ENCODE results near the gene NHLRC2.

NHLRC2 gene

DNA sequence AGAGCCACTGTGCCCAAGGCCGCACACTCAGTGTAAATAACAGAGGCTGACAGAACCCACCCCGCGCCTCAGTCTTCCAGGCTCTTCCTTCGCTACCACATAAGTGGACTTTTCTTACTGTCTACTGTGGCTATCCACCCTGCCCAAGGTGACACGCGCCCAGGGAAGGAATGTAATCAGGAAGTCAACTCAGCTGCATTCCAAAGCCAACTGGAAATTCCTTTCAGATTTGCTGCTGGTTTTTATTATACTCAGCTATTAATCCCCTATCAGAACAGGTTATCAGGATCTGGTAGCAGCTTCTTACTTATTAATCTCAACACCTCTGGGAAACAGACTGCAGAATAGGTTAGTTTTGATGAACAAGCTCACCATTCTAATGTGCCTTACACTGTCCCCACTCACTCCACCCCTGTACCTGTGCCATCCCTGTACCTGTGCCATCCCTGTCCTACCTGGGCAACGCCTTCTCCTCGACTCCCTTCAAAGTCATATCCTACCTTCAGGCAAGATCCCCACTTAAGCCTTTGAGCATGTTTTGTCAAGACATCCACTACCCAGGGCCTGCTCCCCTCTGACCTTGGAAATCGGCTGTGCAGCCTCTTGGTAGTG, 90.7 kb downstream of the NHLRC2 start:
- H3K4me1 ChIP-seq (ENCODE audit: control insufficient read depth in 1 of 2, insufficient read depth in 2 of 2, low read length in 2 of 2): no peaks in the 10 kb centered on the region
- H3K9me3 ChIP-seq (ENCODE audit: control insufficient read depth in 1 of 2, low read length in 2 of 2): no peaks in the 10 kb centered on the region
- H3K27ac ChIP-seq (ENCODE audit: low read length): no peak overlapping the region
- H3K27me3 ChIP-seq (ENCODE audit: low read depth, low read length): no peaks in the 10 kb centered on the region
- no peak overlapping the region for H3K4me3 ChIP-seq (ENCODE audit: low read depth in 1 of 2, low read length in 2 of 2)
- H3K36me3 ChIP-seq (ENCODE audit: control insufficient read depth in 1 of 2, insufficient read depth in 2 of 2, low read length in 2 of 2): no peaks in the 10 kb centered on the region

- Histone ChIP-seq H3K27me3 (ENCODE audit: low read depth, low read length) (no peaks in the 10 kb centered on the region), H3K4me1 (ENCODE audit: control insufficient read depth in 1 of 2, insufficient read depth in 2 of 2, low read length in 2 of 2) (no peaks in the 10 kb centered on the region), H3K27ac (ENCODE audit: low read length) (no peak overlapping the region), H3K36me3 (ENCODE audit: control insufficient read depth in 1 of 2, insufficient read depth in 2 of 2, low read length in 2 of 2) (no peaks in the 10 kb centered on the region), H3K4me3 (ENCODE audit: low read depth in 1 of 2, low read length in 2 of 2) (no peak overlapping the region), H3K9me3 (ENCODE audit: control insufficient read depth in 1 of 2, low read length in 2 of 2) (no peaks in the 10 kb centered on the region)
Observed at GRCh38 chr10:113945687-113946085, 91.2 kb downstream of the NHLRC2 start.

DNA sequence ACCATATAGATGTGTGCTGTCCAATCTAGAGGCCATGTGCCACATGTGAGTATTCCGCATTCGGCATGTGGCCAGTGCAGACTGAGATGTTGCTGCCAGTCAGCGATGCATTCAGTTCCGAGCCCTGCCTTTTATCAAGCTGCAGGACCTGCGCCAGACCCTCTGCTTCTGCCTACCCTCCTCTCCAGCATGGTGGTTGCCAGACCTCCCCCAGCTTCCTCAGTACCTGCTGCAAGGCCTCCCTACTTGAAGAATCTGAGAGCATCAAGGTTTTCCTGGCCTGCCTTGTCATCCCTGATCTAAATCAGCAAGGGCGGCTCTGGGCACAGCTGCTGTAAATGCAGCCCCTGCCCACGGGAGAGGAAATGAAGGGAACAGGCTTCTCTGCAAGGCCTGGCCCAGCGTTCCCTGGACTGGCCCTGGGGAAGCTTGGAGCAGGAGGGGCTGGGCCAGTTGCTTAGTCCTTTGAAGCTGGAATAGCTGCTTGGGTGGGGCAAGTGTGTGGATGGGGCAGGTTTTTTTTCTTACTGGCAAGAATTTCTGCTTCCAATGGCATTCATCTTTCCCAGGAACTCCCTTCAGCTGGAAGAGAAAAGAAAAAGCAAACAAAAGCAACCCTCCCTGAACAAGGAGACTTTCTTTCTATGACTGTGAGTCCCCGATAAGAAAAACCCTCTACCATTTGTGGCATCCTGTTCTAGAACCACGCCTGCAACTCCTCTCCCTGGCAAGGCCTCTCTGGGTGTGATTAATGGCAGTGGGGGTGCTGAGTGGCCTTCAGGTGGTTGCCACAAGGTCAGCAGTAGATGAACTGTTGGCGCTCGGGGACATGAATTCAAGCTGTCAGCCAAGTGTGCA, 93.0 kb downstream of the NHLRC2 start:
- Histone ChIP-seq H3K36me3 (ENCODE audit: control insufficient read depth in 1 of 2, insufficient read depth in 2 of 2, low read length in 2 of 2) (no peaks in the 10 kb centered on the region), H3K27me3 (ENCODE audit: low read depth, low read length) (no peaks in the 10 kb centered on the region), H3K4me1 (ENCODE audit: control insufficient read depth in 1 of 2, insufficient read depth in 2 of 2, low read length in 2 of 2) (no peaks in the 10 kb centered on the region), H3K27ac (ENCODE audit: low read length) (no peak overlapping the region), H3K9me3 (ENCODE audit: control insufficient read depth in 1 of 2, low read length in 2 of 2) (no peaks in the 10 kb centered on the region), H3K4me3 (ENCODE audit: low read depth in 1 of 2, low read length in 2 of 2) (no peak overlapping the region)

DNA sequence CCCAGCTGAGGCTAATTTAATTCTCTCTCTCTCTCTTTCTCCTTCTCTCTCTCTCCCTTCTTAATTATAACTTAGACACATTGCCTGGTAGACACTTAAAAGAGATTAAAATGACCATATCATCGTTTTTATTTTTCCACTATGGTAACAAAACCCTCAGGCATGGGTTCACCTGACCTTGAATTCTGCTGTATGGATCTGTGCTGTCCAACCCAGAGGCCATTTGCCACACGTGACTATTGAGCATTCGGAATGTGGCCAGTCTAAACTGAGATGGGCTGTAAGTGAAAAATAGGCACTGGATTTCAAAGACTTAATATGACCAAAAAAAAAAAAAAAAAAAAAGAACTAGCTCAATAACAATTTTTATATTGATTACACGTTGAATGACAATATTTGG, 93.6 kb downstream of the NHLRC2 start:
- Histone ChIP-seq H3K27ac (ENCODE audit: low read length) (no peak overlapping the region), H3K4me1 (ENCODE audit: control insufficient read depth in 1 of 2, insufficient read depth in 2 of 2, low read length in 2 of 2) (no peaks in the 10 kb centered on the region), H3K4me3 (ENCODE audit: low read depth in 1 of 2, low read length in 2 of 2) (no peak overlapping the region), H3K9me3 (ENCODE audit: control insufficient read depth in 1 of 2, low read length in 2 of 2) (no peaks in the 10 kb centered on the region), H3K27me3 (ENCODE audit: low read depth, low read length) (no peaks in the 10 kb centered on the region), H3K36me3 (ENCODE audit: control insufficient read depth in 1 of 2, insufficient read depth in 2 of 2, low read length in 2 of 2) (no peaks in the 10 kb centered on the region)

DNA sequence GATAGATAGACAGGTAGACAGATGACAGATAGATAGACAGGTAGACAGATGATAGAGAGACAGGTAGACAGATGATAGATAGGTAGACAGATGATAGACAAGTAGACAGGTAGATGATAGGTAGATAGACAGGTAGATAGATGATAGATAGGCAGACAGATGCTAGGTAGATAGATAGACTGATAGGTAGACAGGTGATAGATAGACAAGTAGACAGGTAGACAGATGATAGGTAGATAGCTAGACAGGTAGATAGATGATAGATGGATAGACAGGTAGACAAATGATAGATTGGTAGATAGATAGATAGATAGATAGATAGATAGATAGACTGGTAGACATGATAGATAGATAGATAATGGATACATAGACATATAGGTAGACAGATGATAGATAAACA, 95.8 kb downstream of the NHLRC2 start:
- no peaks in the 10 kb centered on the region for H3K27me3 ChIP-seq (ENCODE audit: low read depth, low read length)
- no peaks in the 10 kb centered on the region for H3K36me3 ChIP-seq (ENCODE audit: control insufficient read depth in 1 of 2, insufficient read depth in 2 of 2, low read length in 2 of 2)
- no peaks in the 10 kb centered on the region for H3K9me3 ChIP-seq (ENCODE audit: control insufficient read depth in 1 of 2, low read length in 2 of 2)
- no peak overlapping the region for H3K27ac ChIP-seq (ENCODE audit: low read length)
- H3K4me1 ChIP-seq (ENCODE audit: control insufficient read depth in 1 of 2, insufficient read depth in 2 of 2, low read length in 2 of 2): no peaks in the 10 kb centered on the region
- no peak overlapping the region for H3K4me3 ChIP-seq (ENCODE audit: low read depth in 1 of 2, low read length in 2 of 2)

DNA sequence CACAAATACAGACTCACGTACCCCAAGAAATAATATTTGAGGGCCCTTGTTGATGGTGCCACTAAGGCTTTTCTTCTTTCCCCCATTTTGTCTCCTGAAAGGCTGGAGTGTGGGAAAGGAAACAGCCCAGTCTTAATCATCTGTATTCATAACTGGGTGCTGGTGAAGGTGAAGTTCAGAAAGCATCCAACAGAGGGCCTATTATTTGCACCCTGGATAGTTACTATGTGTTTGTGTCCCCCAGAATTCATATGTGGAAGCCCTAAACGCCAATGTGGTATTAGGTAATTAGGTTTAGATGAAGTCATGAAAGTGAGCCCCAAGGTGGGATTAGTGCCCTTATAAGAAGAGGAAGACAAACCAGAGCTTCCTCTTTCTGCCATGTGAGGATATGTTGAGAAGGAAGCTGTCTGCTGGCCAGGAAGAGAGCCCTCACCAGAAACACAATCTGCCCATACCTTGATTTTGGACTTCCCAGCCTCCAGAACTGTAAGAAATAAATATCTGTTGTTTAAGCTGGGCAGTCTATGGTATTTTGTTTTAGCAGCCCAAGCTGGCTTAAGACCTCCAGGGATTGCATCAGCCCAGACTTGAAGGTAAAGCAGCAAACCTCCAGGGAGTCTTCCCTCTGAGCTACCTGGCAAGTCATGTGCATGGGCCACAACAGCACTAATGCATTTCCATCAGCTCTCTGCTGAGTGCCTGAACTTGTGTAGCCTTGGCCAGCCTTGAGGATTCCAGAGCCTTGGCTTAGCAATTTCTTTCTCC, 99.2 kb downstream of the NHLRC2 start:
- H3K36me3 ChIP-seq (ENCODE audit: control insufficient read depth in 1 of 2, insufficient read depth in 2 of 2, low read length in 2 of 2): no peaks in the 10 kb centered on the region
- no peak overlapping the region for H3K27ac ChIP-seq (ENCODE audit: low read length)
- no peaks in the 10 kb centered on the region for H3K9me3 ChIP-seq (ENCODE audit: control insufficient read depth in 1 of 2, low read length in 2 of 2)
- peaks cover 5 to 13% of the 10 kb centered on the region in 2 donors for H3K4me1 ChIP-seq (ENCODE audit: control insufficient read depth in 1 of 2, insufficient read depth in 2 of 2, low read length in 2 of 2)
- no peak overlapping the region for H3K4me3 ChIP-seq (ENCODE audit: low read depth in 1 of 2, low read length in 2 of 2)
- no peaks in the 10 kb centered on the region for H3K27me3 ChIP-seq (ENCODE audit: low read depth, low read length)

DNA sequence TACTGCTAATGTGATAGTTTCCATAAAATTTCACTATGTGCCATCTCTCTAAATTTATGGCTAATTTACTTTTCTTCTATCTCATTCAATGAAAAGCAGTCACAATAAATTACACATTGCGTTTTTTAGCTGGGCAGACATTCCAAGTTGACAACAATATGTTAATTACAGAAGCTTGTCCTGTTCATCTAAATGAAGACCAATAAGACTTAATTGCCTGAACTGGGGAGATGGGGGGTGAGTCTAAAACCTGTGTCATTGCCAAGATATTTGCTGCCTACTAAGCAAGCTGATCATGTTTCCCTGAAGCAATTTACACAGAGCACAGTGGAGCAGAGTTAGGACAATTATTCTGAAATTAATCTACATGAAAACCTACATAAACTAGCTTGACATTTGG, 99.9 kb downstream of the NHLRC2 start:
- H3K27ac ChIP-seq (ENCODE audit: low read length): no peak overlapping the region
- H3K4me1 ChIP-seq (ENCODE audit: control insufficient read depth in 1 of 2, insufficient read depth in 2 of 2, low read length in 2 of 2): peaks cover 11 to 20% of the 10 kb centered on the region in 2 donors
- no peaks in the 10 kb centered on the region for H3K27me3 ChIP-seq (ENCODE audit: low read depth, low read length)
- no peaks in the 10 kb centered on the region for H3K36me3 ChIP-seq (ENCODE audit: control insufficient read depth in 1 of 2, insufficient read depth in 2 of 2, low read length in 2 of 2)
- no peak overlapping the region for H3K4me3 ChIP-seq (ENCODE audit: low read depth in 1 of 2, low read length in 2 of 2)
- no peaks in the 10 kb centered on the region for H3K9me3 ChIP-seq (ENCODE audit: control insufficient read depth in 1 of 2, low read length in 2 of 2)

DNA sequence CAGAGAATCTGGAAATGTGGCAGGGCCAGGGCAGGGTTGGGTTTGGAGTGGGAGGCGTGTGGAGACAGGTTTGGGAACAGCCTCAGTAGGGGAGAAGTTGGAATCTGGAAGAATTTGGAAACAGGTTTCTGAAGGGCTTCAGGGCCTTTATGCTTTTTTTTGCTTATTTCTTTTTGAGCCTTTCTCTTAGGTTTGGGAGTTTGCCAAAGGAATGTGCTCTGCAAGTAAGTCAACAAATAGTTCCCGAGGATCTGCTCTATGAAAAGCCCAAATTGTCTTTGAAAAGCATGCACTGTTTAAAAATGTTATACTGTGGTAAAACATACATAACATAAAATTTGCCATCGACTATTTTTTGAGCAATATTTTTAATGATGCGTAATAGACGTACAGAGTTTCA, 102.6 kb downstream of the NHLRC2 start:
- no peaks in the 10 kb centered on the region for H3K36me3 ChIP-seq (ENCODE audit: control insufficient read depth in 1 of 2, insufficient read depth in 2 of 2, low read length in 2 of 2)
- no peak overlapping the region for H3K27ac ChIP-seq (ENCODE audit: low read length)
- no peak overlapping the region for H3K4me3 ChIP-seq (ENCODE audit: low read depth in 1 of 2, low read length in 2 of 2)
- H3K9me3 ChIP-seq (ENCODE audit: control insufficient read depth in 1 of 2, low read length in 2 of 2): no peaks in the 10 kb centered on the region
- no peaks in the 10 kb centered on the region for H3K27me3 ChIP-seq (ENCODE audit: low read depth, low read length)
- peaks cover 17 to 25% of the 10 kb centered on the region in 2 donors for H3K4me1 ChIP-seq (ENCODE audit: control insufficient read depth in 1 of 2, insufficient read depth in 2 of 2, low read length in 2 of 2)

- Histone ChIP-seq H3K27me3 (ENCODE audit: low read depth, low read length) (no peaks in the 10 kb centered on the region), H3K4me1 (ENCODE audit: control insufficient read depth in 1 of 2, insufficient read depth in 2 of 2, low read length in 2 of 2) (peaks cover 17 to 25% of the 10 kb centered on the region in 2 donors), H3K27ac (ENCODE audit: low read length) (peak overlapping the region; percentile 88), H3K36me3 (ENCODE audit: control insufficient read depth in 1 of 2, insufficient read depth in 2 of 2, low read length in 2 of 2) (no peaks in the 10 kb centered on the region), H3K4me3 (ENCODE audit: low read depth in 1 of 2, low read length in 2 of 2) (no peak overlapping the region), H3K9me3 (ENCODE audit: control insufficient read depth in 1 of 2, low read length in 2 of 2) (no peaks in the 10 kb centered on the region)
Observed at GRCh38 chr10:113958631-113959382, 104.3 kb downstream of the NHLRC2 start.

- H3K4me3 ChIP-seq (ENCODE audit: low read depth in 1 of 2, low read length in 2 of 2): no peak overlapping the region
- H3K36me3 ChIP-seq (ENCODE audit: control insufficient read depth in 1 of 2, insufficient read depth in 2 of 2, low read length in 2 of 2): no peaks in the 10 kb centered on the region
- H3K4me1 ChIP-seq (ENCODE audit: control insufficient read depth in 1 of 2, insufficient read depth in 2 of 2, low read length in 2 of 2): peaks cover 17 to 25% of the 10 kb centered on the region in 2 donors
- H3K27ac ChIP-seq (ENCODE audit: low read length): peak overlapping the region; percentile 88
- no peaks in the 10 kb centered on the region for H3K27me3 ChIP-seq (ENCODE audit: low read depth, low read length)
- H3K9me3 ChIP-seq (ENCODE audit: control insufficient read depth in 1 of 2, low read length in 2 of 2): no peaks in the 10 kb centered on the region
Observed at GRCh38 chr10:113959383-113959760, 104.9 kb downstream of the NHLRC2 start.
